Coronary artery (tissue), 2 donors: ENCODE measurements around the gene ISM1.
"Not testable (repeated sequence)": the region's sequence is repeated elsewhere in the genome, so short reads cannot be mapped to it uniquely, and the experiment has no call there.

Experiments used
- DNase-seq: peaks from one replicate; pipeline ENCODE4 v3.0.0-alpha.2; 2017; ENCODE audit warnings: low spot score
- H3K27ac ChIP-seq, 2 donors: fragments of 200-600 bp; sonication (generic); one replicate each; pipeline ENCODE4 v1.5.1; 2016 to 2019
- H3K4me3 ChIP-seq: fragments of 200-600 bp; sonication (generic); 2 replicates; pipeline ENCODE4 v1.5.1; 2016; ENCODE audit warnings: mild to moderate bottlenecking, moderate library complexity
- CTCF ChIP-seq: fragments of 200-600 bp; sonication (generic); IDR thresholded peaks from one replicate; pipeline ENCODE4 v1.5.1; 2019; ENCODE audit warnings: antibody characterized with exemption

The ISM1 gene

DNA sequence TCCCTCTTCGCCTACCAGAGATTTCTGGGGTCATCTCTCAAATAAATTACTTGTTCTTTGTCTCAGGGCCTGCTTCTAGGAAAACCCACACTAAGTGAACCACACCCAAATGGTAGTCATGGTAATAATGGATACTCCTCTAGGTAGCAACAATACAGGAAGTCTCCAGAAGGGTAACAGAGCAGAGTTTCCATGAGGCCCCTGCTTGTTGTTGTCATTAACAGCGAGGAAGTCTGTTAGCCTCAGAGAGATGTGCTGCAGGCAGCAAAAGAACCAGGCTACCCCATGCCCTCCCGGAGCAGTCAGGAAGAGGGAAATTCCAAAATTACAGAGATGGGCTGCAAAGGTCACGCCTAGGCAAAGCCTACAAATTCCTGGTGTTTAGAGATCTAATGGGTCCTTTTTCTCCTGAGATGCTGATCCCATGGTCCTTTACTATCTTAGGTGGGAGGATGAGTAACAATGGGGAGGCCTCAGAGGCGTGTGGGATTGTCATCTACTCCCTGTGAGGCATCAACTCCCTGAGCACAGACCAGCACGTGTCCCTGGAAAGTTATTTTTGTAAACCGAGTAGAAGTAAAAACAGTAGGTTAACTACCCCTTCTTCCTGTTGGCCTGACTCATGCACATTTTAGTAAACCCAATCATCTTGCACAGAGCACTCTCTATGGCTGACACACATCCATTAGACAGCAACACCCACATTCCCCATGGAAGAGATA lies 10.1 kb downstream of the ISM1 start:
- no peak for TF ChIP-seq CTCF
- no peak for DNase-seq

GRCh38 chr20:13232999-13233398 lies 11.9 kb downstream of the ISM1 start:
- no peak for TF ChIP-seq CTCF
- Histone ChIP-seq H3K27ac (no peak overlapping the region), H3K4me3 (no peak overlapping the region)
- DNase-seq: no peak

More for the DNA sequence above, 10.1 kb downstream of the ISM1 start:
- Histone ChIP-seq H3K4me3 (no peak overlapping the region), H3K27ac (no peak overlapping the region)

DNA sequence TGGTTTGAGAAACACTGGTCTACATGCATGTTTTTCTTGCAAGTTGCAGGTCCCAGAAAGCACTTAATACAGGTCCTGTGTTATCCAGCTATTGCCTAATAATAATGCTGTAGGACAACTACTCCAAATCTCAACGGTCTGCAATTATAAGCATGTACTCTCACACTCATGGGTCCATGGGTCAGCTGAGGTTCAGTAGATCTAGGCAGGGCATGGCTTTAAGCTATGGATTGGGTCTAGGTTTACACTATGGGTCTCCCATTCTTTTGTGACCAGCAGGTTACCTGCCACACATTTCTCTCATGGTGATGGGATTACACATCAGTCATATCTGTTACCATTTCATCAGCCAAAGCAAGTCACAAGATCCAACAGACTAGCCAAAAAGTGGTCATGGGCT lies 13.9 kb downstream of the ISM1 start:
- no peak for DNase-seq
- no peak for TF ChIP-seq CTCF
- no peak overlapping the region for H3K4me3 ChIP-seq
- H3K27ac ChIP-seq: no peak overlapping the region

- H3K4me3 ChIP-seq, H3K27ac ChIP-seq, DNase-seq: not testable (repeated sequence)
These were observed 15.3 kb downstream of the ISM1 start for GRCh38 chr20:13236360-13236759.

DNA sequence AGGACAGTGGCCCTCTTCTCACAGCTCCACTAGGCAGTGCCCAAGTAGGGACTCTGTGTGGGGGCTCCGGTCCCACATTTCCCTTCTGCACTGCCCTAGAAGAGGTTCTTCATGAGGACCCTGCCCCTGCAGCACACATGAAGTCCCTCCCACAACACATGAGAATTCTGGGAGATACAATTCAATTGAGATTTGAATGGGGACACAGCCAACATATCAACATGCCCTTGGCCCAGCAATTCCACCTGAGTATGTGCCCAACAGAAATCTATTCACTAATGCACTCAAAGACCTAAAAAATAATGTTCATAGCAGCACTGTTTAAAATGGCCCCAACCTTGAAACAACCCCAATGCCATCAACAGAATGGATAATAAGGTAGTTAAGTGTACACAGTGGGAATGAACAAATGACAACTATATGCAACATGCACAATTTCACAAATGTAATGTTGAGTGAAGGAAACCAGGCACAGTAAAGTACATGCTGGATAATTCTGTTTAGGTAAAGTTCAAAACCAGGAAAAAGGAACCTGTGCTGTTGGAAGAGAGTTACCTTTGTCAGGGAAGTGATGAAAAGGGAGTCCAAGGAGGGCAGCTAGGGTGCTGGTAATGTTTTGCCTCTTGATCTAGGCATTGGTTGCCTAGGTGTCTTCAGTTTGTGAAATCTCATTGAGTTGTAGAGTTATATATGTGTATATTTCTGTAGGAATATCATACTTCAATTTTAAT lies 16.1 kb downstream of the ISM1 start:
- TF ChIP-seq CTCF: no peak
- no peak overlapping the region for H3K27ac ChIP-seq

DNA sequence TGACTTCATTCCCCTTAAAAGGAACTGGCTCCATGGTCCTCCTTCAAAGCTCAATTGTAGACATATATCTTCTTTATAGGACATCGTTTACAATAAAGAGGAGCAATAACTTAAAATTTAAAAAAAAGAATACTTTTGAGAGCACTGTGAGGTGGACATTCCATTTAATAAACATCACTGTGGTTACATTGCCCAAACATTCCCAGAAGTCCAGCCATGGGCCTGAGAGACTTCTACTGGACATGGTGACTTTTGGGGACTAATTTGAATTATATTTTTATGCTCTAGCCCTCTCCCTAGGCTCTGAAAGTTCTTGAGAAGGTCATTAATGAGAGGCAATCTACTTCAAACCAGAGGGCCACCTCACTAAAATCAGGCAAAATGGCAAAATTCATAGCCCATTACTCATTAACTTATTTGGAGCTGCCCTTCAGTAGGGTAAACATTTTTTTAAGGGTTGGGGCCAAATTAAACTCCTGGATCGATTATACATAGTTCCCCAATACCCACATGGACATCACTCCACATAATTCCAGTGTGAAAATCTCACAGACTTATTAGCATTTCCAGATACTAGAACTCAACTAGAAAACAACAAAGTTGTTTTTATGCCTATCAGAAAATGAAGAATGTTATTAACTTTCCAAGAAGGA lies 17.1 kb downstream of the ISM1 start:
- TF ChIP-seq CTCF: no peak
- no peak overlapping the region for H3K27ac ChIP-seq
- DNase-seq: no peak
- H3K4me3 ChIP-seq: no peak overlapping the region

More for the DNA sequence above, 16.1 kb downstream of the ISM1 start:
- no peak for DNase-seq
- H3K4me3 ChIP-seq: no peak overlapping the region

DNA sequence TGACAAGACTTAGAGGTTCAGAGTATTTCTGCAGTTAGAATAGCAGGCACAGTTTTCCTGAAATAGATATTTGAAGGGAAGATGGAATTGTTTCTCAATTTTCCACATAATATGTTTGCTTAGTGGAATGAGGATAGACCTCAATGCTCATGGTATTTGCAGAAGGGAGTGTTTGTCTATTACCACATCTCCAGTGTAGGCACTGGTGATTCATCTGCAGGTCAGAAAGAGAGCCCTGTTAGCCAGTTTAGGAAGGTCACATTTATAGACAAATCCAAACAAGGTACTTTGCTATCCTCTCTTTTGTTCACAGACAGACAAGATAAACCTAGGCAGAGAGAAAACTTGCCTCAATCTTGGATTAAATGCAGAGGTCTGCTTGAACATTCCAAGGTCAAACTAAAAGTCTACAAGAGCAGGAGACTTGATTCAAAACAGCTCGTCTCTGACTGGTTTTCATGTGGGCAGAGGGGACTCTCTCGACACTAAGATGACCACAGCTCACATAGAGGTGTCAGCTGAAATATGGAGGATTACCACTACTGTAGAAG lies 22.8 kb downstream of the ISM1 start:
- no peak for TF ChIP-seq CTCF
- no peak overlapping the region for H3K4me3 ChIP-seq
- H3K27ac ChIP-seq: no peak overlapping the region
- no peak for DNase-seq
